ENCODE data around the gene KRTAP10-11. TPM values are rescaled to one million over a fixed set of nuclear protein-coding genes. Genes with fewer than 3 reads are reported as not detected.
"Not testable (repeated sequence)": the region's sequence is repeated elsewhere in the genome, so short reads cannot be mapped to it uniquely, and the experiment has no call there.

Gene KRTAP10-11
- total RNA-seq, 4 donors from 2014 or later = not detected

- H3K4me1 ChIP-seq = no peaks in the 10 kb centered on the region
- no peaks in the 10 kb centered on the region for H3K36me3 ChIP-seq
- no peaks in the 10 kb centered on the region for H3K9me3 ChIP-seq
- no peak for DNase-seq
- TF ChIP-seq CTCF (IDR thresholded peaks at IDR 0.05) (no peak), POLR2A (IDR thresholded peaks at IDR 0.05) (no peak)
- intact Hi-C loops (cut with DNase I; ENCODE audit: low total_unique reads) = no loop called here
- H3K27ac ChIP-seq = no peak overlapping the region
- no peaks in the 10 kb centered on the region for H3K27me3 ChIP-seq
- no peak overlapping the region for H3K4me3 ChIP-seq
These were observed 26.3 kb upstream of the KRTAP10-11 start for GRCh38 chr21:44619886-44620285.

GRCh38 chr21:44623575-44623974 is 22.6 kb upstream of the KRTAP10-11 start:
- Histone ChIP-seq H3K4me1 (no peaks in the 10 kb centered on the region), H3K27ac (no peak overlapping the region), H3K36me3 (no peaks in the 10 kb centered on the region), H3K9me3 (no peaks in the 10 kb centered on the region), H3K4me3 (no peak overlapping the region), H3K27me3 (no peaks in the 10 kb centered on the region)
- TF ChIP-seq CTCF (IDR thresholded peaks at IDR 0.05) = no peak
- DNase-seq = no peak
- intact Hi-C loops (cut with DNase I; ENCODE audit: low total_unique reads) = no loop called here

GRCh38 chr21:44625756-44626155 is 20.5 kb upstream of the KRTAP10-11 start:
- Histone ChIP-seq H3K36me3 (no peaks in the 10 kb centered on the region), H3K4me3 (no peak overlapping the region), H3K27ac (no peak overlapping the region), H3K4me1 (no peaks in the 10 kb centered on the region), H3K27me3 (no peaks in the 10 kb centered on the region), H3K9me3 (no peaks in the 10 kb centered on the region)
- intact Hi-C loops (cut with DNase I; ENCODE audit: low total_unique reads) = no loop called here
- TF ChIP-seq CTCF (IDR thresholded peaks at IDR 0.05) = no peak
- TF ChIP-seq POLR2A (IDR thresholded peaks at IDR 0.05) = no peak
- no peak for DNase-seq

- Histone ChIP-seq H3K27me3 (no peaks in the 10 kb centered on the region), H3K36me3 (no peaks in the 10 kb centered on the region), H3K4me3 (no peak overlapping the region), H3K27ac (no peak overlapping the region), H3K4me1 (no peaks in the 10 kb centered on the region), H3K9me3 (no peaks in the 10 kb centered on the region)
- DNase-seq = no peak
- intact Hi-C loops (cut with DNase I; ENCODE audit: low total_unique reads) = no loop called here
- TF ChIP-seq POLR2A (IDR thresholded peaks at IDR 0.05) = no peak
These were observed 20.0 kb upstream of the KRTAP10-11 start for GRCh38 chr21:44626262-44626661.

GRCh38 chr21:44626673-44627143 is 19.5 kb upstream of the KRTAP10-11 start, which contains the start of gene KRTAP10-9:
Gene KRTAP10-9, plus strand, starts transcription at chr21:44627093. Its CDS starts 79 bp downstream, at chr21:44627172.
- H3K4me1 ChIP-seq = no peaks in the 10 kb centered on the region
- no peaks in the 10 kb centered on the region for H3K36me3 ChIP-seq
- H3K27me3 ChIP-seq = no peaks in the 10 kb centered on the region
- intact Hi-C loops (cut with DNase I; ENCODE audit: low total_unique reads) = no loop called here
- H3K27ac ChIP-seq = no peak within 1 kb of the TSS
- TF ChIP-seq POLR2A (IDR thresholded peaks at IDR 0.05) = no peak
- TF ChIP-seq CTCF (IDR thresholded peaks at IDR 0.05) = no peak
- H3K9me3 ChIP-seq = peaks cover 0 to 1% of the 10 kb centered on the region in 2 donors
- no peak for DNase-seq
- no peak within 1 kb of the TSS for H3K4me3 ChIP-seq

GRCh38 chr21:44627181-44627822 is 18.9 kb upstream of the KRTAP10-11 start:
- DNase-seq, H3K9me3 ChIP-seq: not testable (repeated sequence)

GRCh38 chr21:44627831-44628233 is 18.4 kb upstream of the KRTAP10-11 start:
- H3K9me3 ChIP-seq; H3K27ac ChIP-seq; DNase-seq; H3K36me3 ChIP-seq; H3K27me3 ChIP-seq; H3K4me3 ChIP-seq; intact Hi-C loops (cut with DNase I; ENCODE audit: low total_unique reads); H3K4me1 ChIP-seq: not testable (repeated sequence)

More at GRCh38 chr21:44627181-44627822, 18.9 kb upstream of the KRTAP10-11 start:
- H3K4me3 ChIP-seq; H3K27ac ChIP-seq; H3K4me1 ChIP-seq; H3K36me3 ChIP-seq; intact Hi-C loops (cut with DNase I; ENCODE audit: low total_unique reads); H3K27me3 ChIP-seq: not testable (repeated sequence)
